H9 (cell line): ENCODE data around the gene PLXNA2. TPM values are rescaled to one million over a fixed set of nuclear protein-coding genes. Genes with fewer than 3 reads are reported as not detected.

ENCODE experiments used
- DNase-seq: peaks from one replicate; pipeline ENCODE4 v3.0.0-alpha.2; 2017
- H2AFZ ChIP-seq: one replicate; pipeline ENCODE4 v1.6.1; 2013; ENCODE audit warnings: mild to moderate bottlenecking, low read length, control low read depth, moderate library complexity
- H2AK5ac ChIP-seq: 2 replicates; pipeline ENCODE4 v1.6.1; 2013; ENCODE audit warnings: low read length, control low read depth, mixed read lengths; ENCODE audit not compliant: insufficient read length
- H2BK120ac ChIP-seq: one replicate; pipeline ENCODE4 v1.6.1; 2013; ENCODE audit warnings: low read depth, mild to moderate bottlenecking, low read length, control low read depth, inconsistent platforms; ENCODE audit not compliant: poor library complexity, severe bottlenecking
- H2BK12ac ChIP-seq: 2 replicates; pipeline ENCODE4 v1.6.1; 2013; ENCODE audit warnings: low read length, control low read depth, mixed read lengths, low read depth; ENCODE audit not compliant: insufficient read length
- H2BK15ac ChIP-seq: 2 replicates; pipeline ENCODE4 v1.6.1; 2013; ENCODE audit warnings: low read depth, low read length, control low read depth
- H2BK20ac ChIP-seq: one replicate; pipeline ENCODE4 v1.6.1; 2013; ENCODE audit warnings: low read depth, mild to moderate bottlenecking, low read length, control low read depth, inconsistent platforms; ENCODE audit not compliant: poor library complexity, severe bottlenecking
- H2BK5ac ChIP-seq: 2 replicates; pipeline ENCODE4 v1.6.1; 2013; ENCODE audit warnings: low read length, control low read depth, mixed read lengths; ENCODE audit not compliant: insufficient read length
- H3K14ac ChIP-seq: 2 replicates; pipeline ENCODE4 v1.6.1; 2013; ENCODE audit warnings: low read length, control low read depth; ENCODE audit not compliant: insufficient read depth
- H3K18ac ChIP-seq: 2 replicates; pipeline ENCODE4 v1.6.1; 2013; ENCODE audit warnings: low read depth, mild to moderate bottlenecking, mixed read lengths, low read length, control low read depth; ENCODE audit not compliant: insufficient read length
- H3K23ac ChIP-seq: 2 replicates; pipeline ENCODE4 v1.6.1; 2013; ENCODE audit warnings: low read length, control low read depth, mixed read lengths, low read depth; ENCODE audit not compliant: insufficient read length
- H3K23me2 ChIP-seq: 2 replicates; pipeline ENCODE4 v1.6.1; 2013; ENCODE audit warnings: low read depth, mild to moderate bottlenecking, mixed read lengths, low read length, control low read depth; ENCODE audit not compliant: insufficient read length, poor library complexity, severe bottlenecking
- H3K27ac ChIP-seq: 2 replicates; pipeline ENCODE4 v1.5.1; 2013; ENCODE audit warnings: low read length, control low read depth, mixed read lengths, low read depth; ENCODE audit not compliant: insufficient read length
- H3K27me3 ChIP-seq: 2 replicates; pipeline ENCODE4 v1.6.1; 2013; ENCODE audit warnings: low read length, control low read depth, inconsistent platforms; ENCODE audit not compliant: insufficient read depth
- H3K4ac ChIP-seq: 2 replicates; pipeline ENCODE4 v1.6.1; 2013; ENCODE audit warnings: low read depth, mild to moderate bottlenecking, control low read depth, inconsistent platforms, low read length, moderate library complexity
- H3K4me1 ChIP-seq: 2 replicates; pipeline ENCODE4 v1.6.1; 2013; ENCODE audit warnings: low read length, control low read depth, inconsistent platforms; ENCODE audit not compliant: insufficient read depth
- H3K4me2 ChIP-seq: 2 replicates; pipeline ENCODE4 v1.6.1; 2013; ENCODE audit warnings: low read length, control low read depth, mixed read lengths; ENCODE audit not compliant: insufficient read length, insufficient read depth
- H3K56ac ChIP-seq: 2 replicates; pipeline ENCODE4 v1.6.1; 2013; ENCODE audit warnings: low read depth, mild to moderate bottlenecking, mixed read lengths, low read length, control low read depth; ENCODE audit not compliant: insufficient read length
- H3K79me1 ChIP-seq: 2 replicates; pipeline ENCODE4 v1.6.1; 2013; ENCODE audit warnings: low read depth, mild to moderate bottlenecking, moderate library complexity, low read length, control low read depth, inconsistent platforms; ENCODE audit not compliant: insufficient read depth, poor library complexity, severe bottlenecking
- H3K79me2 ChIP-seq: 2 replicates; pipeline ENCODE4 v1.6.1; 2013; ENCODE audit warnings: low read length, control low read depth, inconsistent platforms; ENCODE audit not compliant: insufficient read depth
- H3K9ac ChIP-seq: 2 replicates; pipeline ENCODE4 v1.6.1; 2013; ENCODE audit warnings: low read length, control low read depth, mixed read lengths; ENCODE audit not compliant: insufficient read length; ENCODE audit errors: extremely low read depth
- H3K9me3 ChIP-seq: one replicate; pipeline ENCODE4 v1.6.1; 2013; ENCODE audit warnings: low read depth, low read length, inconsistent platforms; ENCODE audit not compliant: control insufficient read depth
- H3T11ph ChIP-seq: one replicate; pipeline ENCODE4 v1.6.1; 2013; ENCODE audit warnings: mild to moderate bottlenecking, low read length, control low read depth, inconsistent platforms
- H4K20me1 ChIP-seq: one replicate; pipeline ENCODE4 v1.6.1; 2013; ENCODE audit not compliant: control insufficient read depth, insufficient read length, insufficient read depth
- H4K5ac ChIP-seq: 2 replicates; pipeline ENCODE4 v1.6.1; 2013; ENCODE audit warnings: low read depth, mild to moderate bottlenecking, mixed read lengths, low read length, control low read depth; ENCODE audit not compliant: insufficient read length
- H4K8ac ChIP-seq: replicated peaks from 2 replicates; pipeline ENCODE4 v1.6.1; 2013; ENCODE audit warnings: low read length, control low read depth, mixed read lengths, low read depth; ENCODE audit not compliant: insufficient read length
- H4K91ac ChIP-seq: 2 replicates; pipeline ENCODE4 v1.6.1; 2013; ENCODE audit warnings: low read depth, mild to moderate bottlenecking, moderate library complexity, mixed read lengths, low read length, control low read depth; ENCODE audit not compliant: insufficient read length
- H3K27ac Mint-ChIP-seq, 3 experiments: 2 replicates in 2 of 3; 3 replicates in 1 of 3; pipeline ENCODE4 v1.8.0; 2020 to 2021; ENCODE audit warnings: mixed read lengths in 3 of 3, mild to moderate bottlenecking in 1 of 3, moderate library complexity in 1 of 3
- H3K27me3 Mint-ChIP-seq: 2 replicates; pipeline ENCODE4 v1.8.0; 2021; ENCODE audit warnings: low read depth, mild to moderate bottlenecking, moderate library complexity, mixed read lengths
- H3K36me3 Mint-ChIP-seq, 3 experiments: 2 replicates in 2 of 3; 3 replicates in 1 of 3; pipeline ENCODE4 v1.8.0; 2020 to 2021; ENCODE audit warnings: low read depth in 3 of 3, mixed read lengths in 3 of 3; ENCODE audit not compliant: insufficient read depth in 1 of 3
- H3K4me1 Mint-ChIP-seq, 2 experiments: 2 replicates each; pipeline ENCODE4 v1.8.0; 2020; ENCODE audit warnings: mixed read lengths in 2 of 2
- H3K4me3 Mint-ChIP-seq, 2 experiments: 2 replicates in 1 of 2; 3 replicates in 1 of 2; pipeline ENCODE4 v1.8.0; 2020 to 2021; ENCODE audit warnings: mild to moderate bottlenecking in 2 of 2, mixed read lengths in 2 of 2, moderate library complexity in 1 of 2
- H3K9me3 Mint-ChIP-seq, 2 experiments: 2 replicates in 1 of 2; 3 replicates in 1 of 2; pipeline ENCODE4 v1.8.0; 2020; ENCODE audit warnings: mild to moderate bottlenecking in 2 of 2, mixed read lengths in 2 of 2, moderate library complexity in 1 of 2
- WGBS: extraction: QIAGEN DNeasy Blood & Tissue Kit; methylation state at CpG from one replicate; pipeline ENCODE4 v1.1.7; 2013; ENCODE audit warnings: missing lambda C conversion rate, low lambda C conversion rate, mixed read lengths; ENCODE audit not compliant: insufficient read length; ENCODE audit errors: extremely low coverage; 5-methylcytosine and 5-hydroxymethylcytosine counted together
- total RNA-seq: library from RNA; stranded (reverse); gene quantifications from 2 replicates; pipeline ENCODE4 v1.2.1, GENCODE V29; 2021
- TF ChIP-seq, protein P1 (sequence below): fragments of 200-600 bp; sonication (generic); conservative IDR thresholded peaks from 3 replicates; pipeline ENCODE4 v1.8.0; 2021; ENCODE audit warnings: antibody characterized with exemption, mild to moderate bottlenecking

Gene PLXNA2
- total RNA-seq, 1 experiment from 2014 or later: 0.57 TPM

- no peak overlapping the region for H3K9ac ChIP-seq
- no peak overlapping the region for H4K5ac ChIP-seq
- no peak overlapping the region for H3K4me2 ChIP-seq
- no peaks in the 10 kb centered on the region for H3K79me2 ChIP-seq
- peaks cover 12% of the 10 kb centered on the region for H3K27me3 Mint-ChIP-seq
- no peak overlapping the region for H3K18ac ChIP-seq
- no peak overlapping the region for H3K4ac ChIP-seq
- H3K4me1 Mint-ChIP-seq: peaks cover 13 to 24% of the 10 kb centered on the region in 2 experiments
- no peak overlapping the region for H2AK5ac ChIP-seq
- no peaks in the 10 kb centered on the region for H4K20me1 ChIP-seq
- H2BK5ac ChIP-seq: no peak overlapping the region
- no peaks in the 10 kb centered on the region for H3K4me1 ChIP-seq
- H4K8ac ChIP-seq: no peak overlapping the region
- no peak overlapping the region for H3K23ac ChIP-seq
- no peak overlapping the region for H2AFZ ChIP-seq
- no peak overlapping the region for H3K4me3 Mint-ChIP-seq
- H3K36me3 Mint-ChIP-seq: no peaks in the 10 kb centered on the region; a peak in 1 of 7 replicates
- no peak overlapping the region for H3K14ac ChIP-seq
- H3K56ac ChIP-seq: no peak overlapping the region
- no peak overlapping the region for H2BK15ac ChIP-seq
- no peak overlapping the region for H3K27ac ChIP-seq
- H2BK120ac ChIP-seq: no peak overlapping the region
- no peak for DNase-seq
- no peak overlapping the region for H2BK12ac ChIP-seq
- no peaks in the 10 kb centered on the region for H3K27me3 ChIP-seq
- H2BK20ac ChIP-seq: no peak overlapping the region
- no peaks in the 10 kb centered on the region for H3K79me1 ChIP-seq
- WGBS: no CpG with 5 or more reads among the region's 10 CpGs
- no peaks in the 10 kb centered on the region for H3K9me3 ChIP-seq
- H3K9me3 Mint-ChIP-seq: no peaks in the 10 kb centered on the region; a peak in 1 of 5 replicates
- no peak overlapping the region for H3T11ph ChIP-seq
- no peak overlapping the region; a peak in 1 of 7 replicates for H3K27ac Mint-ChIP-seq
- H4K91ac ChIP-seq: no peak overlapping the region
- TF ChIP-seq, protein P1, sequence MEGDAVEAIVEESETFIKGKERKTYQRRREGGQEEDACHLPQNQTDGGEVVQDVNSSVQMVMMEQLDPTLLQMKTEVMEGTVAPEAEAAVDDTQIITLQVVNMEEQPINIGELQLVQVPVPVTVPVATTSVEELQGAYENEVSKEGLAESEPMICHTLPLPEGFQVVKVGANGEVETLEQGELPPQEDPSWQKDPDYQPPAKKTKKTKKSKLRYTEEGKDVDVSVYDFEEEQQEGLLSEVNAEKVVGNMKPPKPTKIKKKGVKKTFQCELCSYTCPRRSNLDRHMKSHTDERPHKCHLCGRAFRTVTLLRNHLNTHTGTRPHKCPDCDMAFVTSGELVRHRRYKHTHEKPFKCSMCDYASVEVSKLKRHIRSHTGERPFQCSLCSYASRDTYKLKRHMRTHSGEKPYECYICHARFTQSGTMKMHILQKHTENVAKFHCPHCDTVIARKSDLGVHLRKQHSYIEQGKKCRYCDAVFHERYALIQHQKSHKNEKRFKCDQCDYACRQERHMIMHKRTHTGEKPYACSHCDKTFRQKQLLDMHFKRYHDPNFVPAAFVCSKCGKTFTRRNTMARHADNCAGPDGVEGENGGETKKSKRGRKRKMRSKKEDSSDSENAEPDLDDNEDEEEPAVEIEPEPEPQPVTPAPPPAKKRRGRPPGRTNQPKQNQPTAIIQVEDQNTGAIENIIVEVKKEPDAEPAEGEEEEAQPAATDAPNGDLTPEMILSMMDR: no peak
- no peaks in the 10 kb centered on the region for H3K23me2 ChIP-seq
Measured at GRCh38 chr1:208224192-208224713, 19.9 kb downstream of the PLXNA2 start.
